H9 (cell line): ENCODE measurements around the gene SIL1. TPM values are rescaled to one million over a fixed set of nuclear protein-coding genes. Genes with fewer than 3 reads are reported as not detected.

Experiments
- DNase-seq: peaks from one replicate; pipeline ENCODE4 v3.0.0-alpha.2; 2017
- H2AFZ ChIP-seq: one replicate; pipeline ENCODE4 v1.6.1; 2013; ENCODE audit warnings: mild to moderate bottlenecking, low read length, control low read depth, moderate library complexity
- H2AK5ac ChIP-seq: 2 replicates; pipeline ENCODE4 v1.6.1; 2013; ENCODE audit warnings: low read length, control low read depth, mixed read lengths; ENCODE audit not compliant: insufficient read length
- H2BK120ac ChIP-seq: one replicate; pipeline ENCODE4 v1.6.1; 2013; ENCODE audit warnings: low read depth, mild to moderate bottlenecking, low read length, control low read depth, inconsistent platforms; ENCODE audit not compliant: poor library complexity, severe bottlenecking
- H2BK12ac ChIP-seq: 2 replicates; pipeline ENCODE4 v1.6.1; 2013; ENCODE audit warnings: low read length, control low read depth, mixed read lengths, low read depth; ENCODE audit not compliant: insufficient read length
- H2BK15ac ChIP-seq: 2 replicates; pipeline ENCODE4 v1.6.1; 2013; ENCODE audit warnings: low read depth, low read length, control low read depth
- H2BK20ac ChIP-seq: one replicate; pipeline ENCODE4 v1.6.1; 2013; ENCODE audit warnings: low read depth, mild to moderate bottlenecking, low read length, control low read depth, inconsistent platforms; ENCODE audit not compliant: poor library complexity, severe bottlenecking
- H2BK5ac ChIP-seq: 2 replicates; pipeline ENCODE4 v1.6.1; 2013; ENCODE audit warnings: low read length, control low read depth, mixed read lengths; ENCODE audit not compliant: insufficient read length
- H3K14ac ChIP-seq: 2 replicates; pipeline ENCODE4 v1.6.1; 2013; ENCODE audit warnings: low read length, control low read depth; ENCODE audit not compliant: insufficient read depth
- H3K18ac ChIP-seq: 2 replicates; pipeline ENCODE4 v1.6.1; 2013; ENCODE audit warnings: low read depth, mild to moderate bottlenecking, mixed read lengths, low read length, control low read depth; ENCODE audit not compliant: insufficient read length
- H3K23ac ChIP-seq: 2 replicates; pipeline ENCODE4 v1.6.1; 2013; ENCODE audit warnings: low read length, control low read depth, mixed read lengths, low read depth; ENCODE audit not compliant: insufficient read length
- H3K23me2 ChIP-seq: 2 replicates; pipeline ENCODE4 v1.6.1; 2013; ENCODE audit warnings: low read depth, mild to moderate bottlenecking, mixed read lengths, low read length, control low read depth; ENCODE audit not compliant: insufficient read length, poor library complexity, severe bottlenecking
- H3K27ac ChIP-seq: 2 replicates; pipeline ENCODE4 v1.5.1; 2013; ENCODE audit warnings: low read length, control low read depth, mixed read lengths, low read depth; ENCODE audit not compliant: insufficient read length
- H3K27me3 ChIP-seq: 2 replicates; pipeline ENCODE4 v1.6.1; 2013; ENCODE audit warnings: low read length, control low read depth, inconsistent platforms; ENCODE audit not compliant: insufficient read depth
- H3K4ac ChIP-seq: 2 replicates; pipeline ENCODE4 v1.6.1; 2013; ENCODE audit warnings: low read depth, mild to moderate bottlenecking, control low read depth, inconsistent platforms, low read length, moderate library complexity
- H3K4me1 ChIP-seq: 2 replicates; pipeline ENCODE4 v1.6.1; 2013; ENCODE audit warnings: low read length, control low read depth, inconsistent platforms; ENCODE audit not compliant: insufficient read depth
- H3K4me2 ChIP-seq: 2 replicates; pipeline ENCODE4 v1.6.1; 2013; ENCODE audit warnings: low read length, control low read depth, mixed read lengths; ENCODE audit not compliant: insufficient read length, insufficient read depth
- H3K56ac ChIP-seq: 2 replicates; pipeline ENCODE4 v1.6.1; 2013; ENCODE audit warnings: low read depth, mild to moderate bottlenecking, mixed read lengths, low read length, control low read depth; ENCODE audit not compliant: insufficient read length
- H3K79me1 ChIP-seq: 2 replicates; pipeline ENCODE4 v1.6.1; 2013; ENCODE audit warnings: low read depth, mild to moderate bottlenecking, moderate library complexity, low read length, control low read depth, inconsistent platforms; ENCODE audit not compliant: insufficient read depth, poor library complexity, severe bottlenecking
- H3K79me2 ChIP-seq: 2 replicates; pipeline ENCODE4 v1.6.1; 2013; ENCODE audit warnings: low read length, control low read depth, inconsistent platforms; ENCODE audit not compliant: insufficient read depth
- H3K9ac ChIP-seq: 2 replicates; pipeline ENCODE4 v1.6.1; 2013; ENCODE audit warnings: low read length, control low read depth, mixed read lengths; ENCODE audit not compliant: insufficient read length; ENCODE audit errors: extremely low read depth
- H3K9me3 ChIP-seq: one replicate; pipeline ENCODE4 v1.6.1; 2013; ENCODE audit warnings: low read depth, low read length, inconsistent platforms; ENCODE audit not compliant: control insufficient read depth
- H3T11ph ChIP-seq: one replicate; pipeline ENCODE4 v1.6.1; 2013; ENCODE audit warnings: mild to moderate bottlenecking, low read length, control low read depth, inconsistent platforms
- H4K20me1 ChIP-seq: one replicate; pipeline ENCODE4 v1.6.1; 2013; ENCODE audit not compliant: control insufficient read depth, insufficient read length, insufficient read depth
- H4K5ac ChIP-seq: 2 replicates; pipeline ENCODE4 v1.6.1; 2013; ENCODE audit warnings: low read depth, mild to moderate bottlenecking, mixed read lengths, low read length, control low read depth; ENCODE audit not compliant: insufficient read length
- H4K8ac ChIP-seq: replicated peaks from 2 replicates; pipeline ENCODE4 v1.6.1; 2013; ENCODE audit warnings: low read length, control low read depth, mixed read lengths, low read depth; ENCODE audit not compliant: insufficient read length
- H4K91ac ChIP-seq: 2 replicates; pipeline ENCODE4 v1.6.1; 2013; ENCODE audit warnings: low read depth, mild to moderate bottlenecking, moderate library complexity, mixed read lengths, low read length, control low read depth; ENCODE audit not compliant: insufficient read length
- H3K27ac Mint-ChIP-seq, 3 experiments: 2 replicates in 2 of 3; 3 replicates in 1 of 3; pipeline ENCODE4 v1.8.0; 2020 to 2021; ENCODE audit warnings: mixed read lengths in 3 of 3, mild to moderate bottlenecking in 1 of 3, moderate library complexity in 1 of 3
- H3K27me3 Mint-ChIP-seq: 2 replicates; pipeline ENCODE4 v1.8.0; 2021; ENCODE audit warnings: low read depth, mild to moderate bottlenecking, moderate library complexity, mixed read lengths
- H3K36me3 Mint-ChIP-seq, 3 experiments: 2 replicates in 2 of 3; 3 replicates in 1 of 3; pipeline ENCODE4 v1.8.0; 2020 to 2021; ENCODE audit warnings: low read depth in 3 of 3, mixed read lengths in 3 of 3; ENCODE audit not compliant: insufficient read depth in 1 of 3
- H3K4me1 Mint-ChIP-seq, 2 experiments: 2 replicates each; pipeline ENCODE4 v1.8.0; 2020; ENCODE audit warnings: mixed read lengths in 2 of 2
- H3K4me3 Mint-ChIP-seq, 2 experiments: 2 replicates in 1 of 2; 3 replicates in 1 of 2; pipeline ENCODE4 v1.8.0; 2020 to 2021; ENCODE audit warnings: mild to moderate bottlenecking in 2 of 2, mixed read lengths in 2 of 2, moderate library complexity in 1 of 2
- H3K9me3 Mint-ChIP-seq, 2 experiments: 2 replicates in 1 of 2; 3 replicates in 1 of 2; pipeline ENCODE4 v1.8.0; 2020; ENCODE audit warnings: mild to moderate bottlenecking in 2 of 2, mixed read lengths in 2 of 2, moderate library complexity in 1 of 2
- whole genome bisulfite sequencing: extraction: QIAGEN DNeasy Blood & Tissue Kit; methylation state at CpG from one replicate; pipeline ENCODE4 v1.1.7; 2013; ENCODE audit warnings: missing lambda C conversion rate, low lambda C conversion rate, mixed read lengths; ENCODE audit not compliant: insufficient read length; ENCODE audit errors: extremely low coverage; 5-methylcytosine and 5-hydroxymethylcytosine counted together
- total RNA-seq: library from RNA; stranded (reverse); gene quantifications from 2 replicates; pipeline ENCODE4 v1.2.1, GENCODE V29; 2021
- TF ChIP-seq, protein P1 (sequence below): fragments of 200-600 bp; sonication (generic); conservative IDR thresholded peaks from 3 replicates; pipeline ENCODE4 v1.8.0; 2021; ENCODE audit warnings: antibody characterized with exemption, mild to moderate bottlenecking

SIL1 gene
- total RNA-seq, 1 experiment from 2014 or later = 10.6 TPM

DNA sequence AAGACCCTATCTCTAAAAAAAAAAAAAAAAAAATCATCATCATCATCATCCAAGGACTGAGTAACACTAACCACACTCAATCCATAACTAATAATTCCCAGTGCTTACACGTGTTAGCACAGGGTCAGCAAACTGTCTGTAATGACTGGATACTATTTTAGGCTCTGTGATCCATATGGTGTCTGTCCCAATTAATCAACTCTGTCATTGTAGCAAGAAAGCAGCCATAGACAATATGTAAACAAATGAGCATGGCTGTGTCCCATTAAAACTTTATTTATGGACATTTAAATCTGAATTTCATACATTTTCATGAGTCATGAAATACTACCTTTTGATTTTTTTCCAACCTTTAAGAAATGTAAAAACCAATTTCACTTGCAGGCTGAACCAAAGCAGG, 148.4 kb downstream of the SIL1 start:
- no peak overlapping the region for H3K4ac ChIP-seq
- no peak overlapping the region for H3K4me2 ChIP-seq
- no peak overlapping the region for H2BK20ac ChIP-seq
- no peak overlapping the region for H3K9ac ChIP-seq
- no peak overlapping the region for H2AFZ ChIP-seq
- no peaks in the 10 kb centered on the region for H3K9me3 ChIP-seq
- no peak overlapping the region for H3K4me3 Mint-ChIP-seq
- no peaks in the 10 kb centered on the region for H3K27me3 ChIP-seq
- H3K9me3 Mint-ChIP-seq = no peaks in the 10 kb centered on the region
- no peaks in the 10 kb centered on the region for H4K20me1 ChIP-seq
- H3K27ac Mint-ChIP-seq = no peak overlapping the region
- WGBS = no CpG with 5 or more reads among the region's 1 CpG
- H3K79me1 ChIP-seq = no peaks in the 10 kb centered on the region
- no peak for DNase-seq
- no peak overlapping the region for H2BK12ac ChIP-seq
- no peaks in the 10 kb centered on the region for H3K23me2 ChIP-seq
- H3K4me1 Mint-ChIP-seq = peaks cover 26 to 27% of the 10 kb centered on the region in 2 experiments
- H3K36me3 Mint-ChIP-seq = peaks cover 0 to 3% (median 0%) of the 10 kb centered on the region in 3 experiments; a peak in 2 of 7 replicates
- H2AK5ac ChIP-seq = no peak overlapping the region
- H3K23ac ChIP-seq = no peak overlapping the region
- no peak overlapping the region for H3K56ac ChIP-seq
- TF ChIP-seq, protein P1, sequence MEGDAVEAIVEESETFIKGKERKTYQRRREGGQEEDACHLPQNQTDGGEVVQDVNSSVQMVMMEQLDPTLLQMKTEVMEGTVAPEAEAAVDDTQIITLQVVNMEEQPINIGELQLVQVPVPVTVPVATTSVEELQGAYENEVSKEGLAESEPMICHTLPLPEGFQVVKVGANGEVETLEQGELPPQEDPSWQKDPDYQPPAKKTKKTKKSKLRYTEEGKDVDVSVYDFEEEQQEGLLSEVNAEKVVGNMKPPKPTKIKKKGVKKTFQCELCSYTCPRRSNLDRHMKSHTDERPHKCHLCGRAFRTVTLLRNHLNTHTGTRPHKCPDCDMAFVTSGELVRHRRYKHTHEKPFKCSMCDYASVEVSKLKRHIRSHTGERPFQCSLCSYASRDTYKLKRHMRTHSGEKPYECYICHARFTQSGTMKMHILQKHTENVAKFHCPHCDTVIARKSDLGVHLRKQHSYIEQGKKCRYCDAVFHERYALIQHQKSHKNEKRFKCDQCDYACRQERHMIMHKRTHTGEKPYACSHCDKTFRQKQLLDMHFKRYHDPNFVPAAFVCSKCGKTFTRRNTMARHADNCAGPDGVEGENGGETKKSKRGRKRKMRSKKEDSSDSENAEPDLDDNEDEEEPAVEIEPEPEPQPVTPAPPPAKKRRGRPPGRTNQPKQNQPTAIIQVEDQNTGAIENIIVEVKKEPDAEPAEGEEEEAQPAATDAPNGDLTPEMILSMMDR = no peak
- no peak overlapping the region for H3T11ph ChIP-seq
- H4K91ac ChIP-seq = no peak overlapping the region
- peaks cover 5% of the 10 kb centered on the region; the same call in 1 of the 2 replicates for H3K4me1 ChIP-seq
- no peak overlapping the region for H2BK5ac ChIP-seq
- no peak overlapping the region for H4K5ac ChIP-seq
- no peak overlapping the region for H4K8ac ChIP-seq
- H3K27me3 Mint-ChIP-seq = no peaks in the 10 kb centered on the region
- no peak overlapping the region for H3K14ac ChIP-seq
- no peak overlapping the region for H2BK15ac ChIP-seq
- no peak overlapping the region for H2BK120ac ChIP-seq
- no peak overlapping the region for H3K27ac ChIP-seq
- no peak overlapping the region for H3K18ac ChIP-seq
- no peaks in the 10 kb centered on the region for H3K79me2 ChIP-seq
